ENCODE data around the gene SEPHS2.
A peak's percentile ranks its signal among the peaks of the same experiment; 100 is the strongest.

The SEPHS2 gene

GRCh38 chr16:30395992-30396585 lies 49.6 kb downstream of the SEPHS2 start:
- WGBS, result 11% methylated on average over 12 of the region's 13 CpGs

GRCh38 chr16:30395155-30395991 lies 50.3 kb downstream of the SEPHS2 start, which contains the start of gene ZNF48:
ZNF48 (plus strand) TSS chr16:30395420; CDS start chr16:30395795, 375 bp downstream.
- Histone ChIP-seq H3K4me3 (ENCODE audit: low read length) (peak within 1 kb of the TSS; percentile 94), H3K27ac (ENCODE audit: low read depth, low read length) (peak within 1 kb of the TSS; percentile 99), H3K4me1 (ENCODE audit: insufficient read depth, low read length) (peaks cover 23% of the 10 kb centered on the region; the same call in 1 of the 2 replicates), H3K9me3 (ENCODE audit: insufficient read depth, low read depth, low read length) (no peaks in the 10 kb centered on the region), H3K36me3 (ENCODE audit: insufficient read depth, low read length) (peaks cover 29% of the 10 kb centered on the region), H3K9ac (ENCODE audit: low read depth, low read length) (peak within 1 kb of the TSS; percentile 99), H3K27me3 (ENCODE audit: insufficient read depth, low read length) (no peaks in the 10 kb centered on the region)
- under 1% methylated on average over 103 of the region's 103 CpGs for WGBS

More at GRCh38 chr16:30395992-30396585, 49.6 kb downstream of the SEPHS2 start:
- peak overlapping the region; percentile 94 for H3K4me3 ChIP-seq (ENCODE audit: low read length)
- H3K27me3 ChIP-seq (ENCODE audit: insufficient read depth, low read length), result no peaks in the 10 kb centered on the region
- H3K36me3 ChIP-seq (ENCODE audit: insufficient read depth, low read length), result peaks cover 29% of the 10 kb centered on the region
- peak overlapping the region; percentile 99; the same call in 1 of the 2 replicates for H3K27ac ChIP-seq (ENCODE audit: low read depth, low read length)
- no peaks in the 10 kb centered on the region for H3K9me3 ChIP-seq (ENCODE audit: insufficient read depth, low read depth, low read length)
- H3K9ac ChIP-seq (ENCODE audit: low read depth, low read length), result peak overlapping the region; percentile 99
- H3K4me1 ChIP-seq (ENCODE audit: insufficient read depth, low read length), result peaks cover 23% of the 10 kb centered on the region; the same call in 1 of the 2 replicates

DNA sequence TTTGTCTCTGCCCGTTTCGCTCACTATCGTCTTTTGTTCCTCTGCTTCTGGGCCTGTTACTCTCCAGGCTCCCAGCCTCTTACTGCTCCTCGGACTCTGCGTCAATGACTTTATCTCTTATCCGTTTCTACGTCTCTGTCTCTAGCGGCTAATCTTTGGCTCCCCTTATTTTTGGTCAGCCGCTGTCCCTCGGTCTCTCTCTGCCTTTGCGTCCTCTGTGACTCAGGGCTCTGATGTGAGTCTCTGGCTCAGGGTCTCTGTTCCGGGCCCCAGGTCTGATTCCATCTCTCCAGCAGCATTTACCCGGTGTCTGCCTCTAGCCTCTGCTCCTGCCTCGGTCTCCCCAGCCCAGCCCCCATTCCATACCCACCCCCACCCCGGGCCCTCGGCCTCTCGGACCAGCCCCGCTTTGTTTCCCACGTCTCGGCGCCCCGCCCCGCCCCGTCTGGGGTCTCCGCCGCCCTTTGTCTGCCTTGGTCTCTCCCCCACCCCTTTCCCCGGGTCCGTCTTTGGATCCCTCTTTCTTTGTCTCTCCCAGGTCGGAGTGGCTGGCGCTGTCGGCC lies 51.0 kb downstream of the SEPHS2 start:
- Histone ChIP-seq H3K9me3 (ENCODE audit: insufficient read depth, low read depth, low read length) (no peaks in the 10 kb centered on the region), H3K27ac (ENCODE audit: low read depth, low read length) (peak overlapping the region; percentile 99), H3K4me1 (ENCODE audit: insufficient read depth, low read length) (peaks cover 20% of the 10 kb centered on the region; the same call in 1 of the 2 replicates), H3K9ac (ENCODE audit: low read depth, low read length) (peak overlapping the region; percentile 99), H3K36me3 (ENCODE audit: insufficient read depth, low read length) (peaks cover 29% of the 10 kb centered on the region), H3K27me3 (ENCODE audit: insufficient read depth, low read length) (no peaks in the 10 kb centered on the region), H3K4me3 (ENCODE audit: low read length) (peak overlapping the region; percentile 94)
- 1% methylated on average over 31 of the region's 31 CpGs for WGBS
